Measurements from ENCODE around the gene SUN3. TPM values are rescaled to one million over a fixed set of nuclear protein-coding genes. Genes with fewer than 3 reads are reported as not detected.

SUN3 gene
- total and polyA plus RNA-seq, 2 of the 13 experiments (the other 11 are each of a cell fraction or from before 2014, with no cell fraction given): not detected

DNA sequence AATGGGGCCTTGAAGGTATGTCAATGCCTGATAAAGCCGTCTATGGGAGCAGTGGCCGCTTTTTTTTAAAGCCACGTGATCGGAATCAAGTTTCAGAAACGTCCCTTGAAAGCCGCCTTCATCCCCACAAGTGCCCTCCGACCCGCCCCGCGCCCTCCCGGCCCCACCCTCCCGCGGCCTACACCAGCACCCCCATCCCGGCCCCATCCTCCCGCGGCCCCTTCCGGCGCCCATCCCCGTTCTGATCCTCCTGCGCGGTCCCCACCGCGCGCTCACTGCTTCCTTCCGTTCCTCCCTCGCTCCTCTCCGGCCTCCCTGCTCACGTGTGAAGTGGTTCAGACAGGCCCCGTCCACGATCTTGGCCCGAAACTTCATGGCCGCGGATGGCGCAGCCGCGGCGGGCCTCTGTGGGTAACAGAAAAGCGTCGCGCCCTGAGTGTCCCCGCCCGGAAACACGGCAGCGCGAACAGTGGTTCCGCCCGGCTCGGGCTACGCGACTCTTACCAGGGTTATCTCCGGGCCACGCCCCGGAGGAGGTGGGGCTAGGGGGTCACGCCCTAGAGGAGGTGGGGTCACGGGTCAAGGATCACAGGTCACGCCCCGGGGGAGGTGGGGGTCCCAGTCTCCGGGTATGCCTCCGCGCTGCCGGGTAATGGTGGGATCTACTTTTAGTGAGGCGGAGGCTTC is 49.6 kb downstream of the SUN3 start, which contains the start of gene HUS1 (continued):
- TF ChIP-seq NFIB (CRISPR knock-in tag; IDR thresholded peaks at IDR 0.05; ENCODE audit: borderline replicate concordance): no peak
- peak; percentile 76; the same call in 1 of the 2 replicates for TF ChIP-seq ZNF232 (CRISPR knock-in tag; IDR thresholded peaks at IDR 0.05; ENCODE audit: borderline replicate concordance)
- peak; percentile 59; the same call in 1 of the 2 replicates for TF ChIP-seq ZNF12 (CRISPR knock-in tag; IDR thresholded peaks at IDR 0.05)
- TF ChIP-seq ZMAT3 (CRISPR knock-in tag; conservative IDR thresholded peaks at IDR 0.05): peak; percentile 78
- peak; percentile 91 for TF ChIP-seq TGIF2 (CRISPR knock-in tag; IDR thresholded peaks at IDR 0.05)
- TF ChIP-seq SMAD9 (CRISPR knock-in tag; IDR thresholded peaks at IDR 0.05): no peak
- TF ChIP-seq, protein P1, sequence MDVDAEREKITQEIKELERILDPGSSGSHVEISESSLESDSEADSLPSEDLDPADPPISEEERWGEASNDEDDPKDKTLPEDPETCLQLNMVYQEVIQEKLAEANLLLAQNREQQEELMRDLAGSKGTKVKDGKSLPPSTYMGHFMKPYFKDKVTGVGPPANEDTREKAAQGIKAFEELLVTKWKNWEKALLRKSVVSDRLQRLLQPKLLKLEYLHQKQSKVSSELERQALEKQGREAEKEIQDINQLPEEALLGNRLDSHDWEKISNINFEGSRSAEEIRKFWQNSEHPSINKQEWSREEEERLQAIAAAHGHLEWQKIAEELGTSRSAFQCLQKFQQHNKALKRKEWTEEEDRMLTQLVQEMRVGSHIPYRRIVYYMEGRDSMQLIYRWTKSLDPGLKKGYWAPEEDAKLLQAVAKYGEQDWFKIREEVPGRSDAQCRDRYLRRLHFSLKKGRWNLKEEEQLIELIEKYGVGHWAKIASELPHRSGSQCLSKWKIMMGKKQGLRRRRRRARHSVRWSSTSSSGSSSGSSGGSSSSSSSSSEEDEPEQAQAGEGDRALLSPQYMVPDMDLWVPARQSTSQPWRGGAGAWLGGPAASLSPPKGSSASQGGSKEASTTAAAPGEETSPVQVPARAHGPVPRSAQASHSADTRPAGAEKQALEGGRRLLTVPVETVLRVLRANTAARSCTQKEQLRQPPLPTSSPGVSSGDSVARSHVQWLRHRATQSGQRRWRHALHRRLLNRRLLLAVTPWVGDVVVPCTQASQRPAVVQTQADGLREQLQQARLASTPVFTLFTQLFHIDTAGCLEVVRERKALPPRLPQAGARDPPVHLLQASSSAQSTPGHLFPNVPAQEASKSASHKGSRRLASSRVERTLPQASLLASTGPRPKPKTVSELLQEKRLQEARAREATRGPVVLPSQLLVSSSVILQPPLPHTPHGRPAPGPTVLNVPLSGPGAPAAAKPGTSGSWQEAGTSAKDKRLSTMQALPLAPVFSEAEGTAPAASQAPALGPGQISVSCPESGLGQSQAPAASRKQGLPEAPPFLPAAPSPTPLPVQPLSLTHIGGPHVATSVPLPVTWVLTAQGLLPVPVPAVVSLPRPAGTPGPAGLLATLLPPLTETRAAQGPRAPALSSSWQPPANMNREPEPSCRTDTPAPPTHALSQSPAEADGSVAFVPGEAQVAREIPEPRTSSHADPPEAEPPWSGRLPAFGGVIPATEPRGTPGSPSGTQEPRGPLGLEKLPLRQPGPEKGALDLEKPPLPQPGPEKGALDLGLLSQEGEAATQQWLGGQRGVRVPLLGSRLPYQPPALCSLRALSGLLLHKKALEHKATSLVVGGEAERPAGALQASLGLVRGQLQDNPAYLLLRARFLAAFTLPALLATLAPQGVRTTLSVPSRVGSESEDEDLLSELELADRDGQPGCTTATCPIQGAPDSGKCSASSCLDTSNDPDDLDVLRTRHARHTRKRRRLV (CRISPR knock-in tag; IDR thresholded peaks at IDR 0.05): no peak
- peak; percentile 70; the same call in 1 of the 2 replicates for TF ChIP-seq AKAP8 (CRISPR knock-in tag; IDR thresholded peaks at IDR 0.05)
- TF ChIP-seq EZH2 (conservative IDR thresholded peaks at IDR 0.05; ENCODE audit: low read depth, low read length): no peak
- peak; percentile 86 for TF ChIP-seq KDM3A (CRISPR knock-in tag; IDR thresholded peaks at IDR 0.05; ENCODE audit: low read depth)
- TF ChIP-seq ZNF75D (CRISPR knock-in tag; IDR thresholded peaks at IDR 0.05; ENCODE audit: borderline replicate concordance): no peak
- TF ChIP-seq DR1 (CRISPR knock-in tag; IDR thresholded peaks at IDR 0.05): peak; percentile 97
- no peak for TF ChIP-seq ZNF3 (CRISPR knock-in tag; IDR thresholded peaks at IDR 0.05)
- TF ChIP-seq KLF12 (CRISPR knock-in tag; IDR thresholded peaks at IDR 0.05; ENCODE audit: borderline replicate concordance): peak; percentile 97
- no peak for TF ChIP-seq ZNF780A (CRISPR knock-in tag; IDR thresholded peaks at IDR 0.05)
- peak; percentile 99 for TF ChIP-seq ZFX (CRISPR knock-in tag; IDR thresholded peaks at IDR 0.05; ENCODE audit: low read depth)
- TF ChIP-seq, protein P2, sequence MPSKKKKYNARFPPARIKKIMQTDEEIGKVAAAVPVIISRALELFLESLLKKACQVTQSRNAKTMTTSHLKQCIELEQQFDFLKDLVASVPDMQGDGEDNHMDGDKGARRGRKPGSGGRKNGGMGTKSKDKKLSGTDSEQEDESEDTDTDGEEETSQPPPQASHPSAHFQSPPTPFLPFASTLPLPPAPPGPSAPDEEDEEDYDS (CRISPR knock-in tag; IDR thresholded peaks at IDR 0.05): peak; percentile 87
- TF ChIP-seq ZSCAN29 (CRISPR knock-in tag; conservative IDR thresholded peaks at IDR 0.05): peak; percentile 79; the same call in 1 of the 2 replicates
- TF ChIP-seq, protein P3, sequence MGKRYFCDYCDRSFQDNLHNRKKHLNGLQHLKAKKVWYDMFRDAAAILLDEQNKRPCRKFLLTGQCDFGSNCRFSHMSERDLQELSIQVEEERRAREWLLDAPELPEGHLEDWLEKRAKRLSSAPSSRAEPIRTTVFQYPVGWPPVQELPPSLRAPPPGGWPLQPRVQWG (CRISPR knock-in tag; IDR thresholded peaks at IDR 0.05; ENCODE audit: borderline replicate concordance, low read depth): no peak
- TF ChIP-seq, protein P4, sequence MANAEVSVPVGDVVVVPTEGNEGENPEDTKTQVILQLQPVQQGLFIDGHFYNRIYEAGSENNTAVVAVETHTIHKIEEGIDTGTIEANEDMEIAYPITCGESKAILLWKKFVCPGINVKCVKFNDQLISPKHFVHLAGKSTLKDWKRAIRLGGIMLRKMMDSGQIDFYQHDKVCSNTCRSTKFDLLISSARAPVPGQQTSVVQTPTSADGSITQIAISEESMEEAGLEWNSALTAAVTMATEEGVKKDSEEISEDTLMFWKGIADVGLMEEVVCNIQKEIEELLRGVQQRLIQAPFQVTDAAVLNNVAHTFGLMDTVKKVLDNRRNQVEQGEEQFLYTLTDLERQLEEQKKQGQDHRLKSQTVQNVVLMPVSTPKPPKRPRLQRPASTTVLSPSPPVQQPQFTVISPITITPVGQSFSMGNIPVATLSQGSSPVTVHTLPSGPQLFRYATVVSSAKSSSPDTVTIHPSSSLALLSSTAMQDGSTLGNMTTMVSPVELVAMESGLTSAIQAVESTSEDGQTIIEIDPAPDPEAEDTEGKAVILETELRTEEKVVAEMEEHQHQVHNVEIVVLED (CRISPR knock-in tag; IDR thresholded peaks at IDR 0.05; ENCODE audit: borderline replicate concordance): peak; percentile 72; the same call in 1 of the 2 replicates
- TF ChIP-seq, protein P5, sequence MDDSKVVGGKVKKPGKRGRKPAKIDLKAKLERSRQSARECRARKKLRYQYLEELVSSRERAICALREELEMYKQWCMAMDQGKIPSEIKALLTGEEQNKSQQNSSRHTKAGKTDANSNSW (CRISPR knock-in tag; IDR thresholded peaks at IDR 0.05; ENCODE audit: borderline replicate concordance): no peak
- TF ChIP-seq IRX3 (CRISPR knock-in tag; IDR thresholded peaks at IDR 0.05; ENCODE audit: borderline replicate concordance, low read depth): 0 out of 2 replicates have a peak, but pooled peaks have one; percentile 49

All from HepG2 (cell line).